ENCODE measurements around the gene C1orf94. TPM values are rescaled to one million over a fixed set of nuclear protein-coding genes. Genes with fewer than 3 reads are reported as not detected.

The C1orf94 gene, protein sequence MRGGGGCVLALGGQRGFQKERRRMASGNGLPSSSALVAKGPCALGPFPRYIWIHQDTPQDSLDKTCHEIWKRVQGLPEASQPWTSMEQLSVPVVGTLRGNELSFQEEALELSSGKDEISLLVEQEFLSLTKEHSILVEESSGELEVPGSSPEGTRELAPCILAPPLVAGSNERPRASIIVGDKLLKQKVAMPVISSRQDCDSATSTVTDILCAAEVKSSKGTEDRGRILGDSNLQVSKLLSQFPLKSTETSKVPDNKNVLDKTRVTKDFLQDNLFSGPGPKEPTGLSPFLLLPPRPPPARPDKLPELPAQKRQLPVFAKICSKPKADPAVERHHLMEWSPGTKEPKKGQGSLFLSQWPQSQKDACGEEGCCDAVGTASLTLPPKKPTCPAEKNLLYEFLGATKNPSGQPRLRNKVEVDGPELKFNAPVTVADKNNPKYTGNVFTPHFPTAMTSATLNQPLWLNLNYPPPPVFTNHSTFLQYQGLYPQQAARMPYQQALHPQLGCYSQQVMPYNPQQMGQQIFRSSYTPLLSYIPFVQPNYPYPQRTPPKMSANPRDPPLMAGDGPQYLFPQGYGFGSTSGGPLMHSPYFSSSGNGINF
- polyA plus RNA-seq (0.72 TPM in 1 of 2 replicates, not detected in the other), polyA minus RNA-seq (not detected in 2 replicates)

DNA sequence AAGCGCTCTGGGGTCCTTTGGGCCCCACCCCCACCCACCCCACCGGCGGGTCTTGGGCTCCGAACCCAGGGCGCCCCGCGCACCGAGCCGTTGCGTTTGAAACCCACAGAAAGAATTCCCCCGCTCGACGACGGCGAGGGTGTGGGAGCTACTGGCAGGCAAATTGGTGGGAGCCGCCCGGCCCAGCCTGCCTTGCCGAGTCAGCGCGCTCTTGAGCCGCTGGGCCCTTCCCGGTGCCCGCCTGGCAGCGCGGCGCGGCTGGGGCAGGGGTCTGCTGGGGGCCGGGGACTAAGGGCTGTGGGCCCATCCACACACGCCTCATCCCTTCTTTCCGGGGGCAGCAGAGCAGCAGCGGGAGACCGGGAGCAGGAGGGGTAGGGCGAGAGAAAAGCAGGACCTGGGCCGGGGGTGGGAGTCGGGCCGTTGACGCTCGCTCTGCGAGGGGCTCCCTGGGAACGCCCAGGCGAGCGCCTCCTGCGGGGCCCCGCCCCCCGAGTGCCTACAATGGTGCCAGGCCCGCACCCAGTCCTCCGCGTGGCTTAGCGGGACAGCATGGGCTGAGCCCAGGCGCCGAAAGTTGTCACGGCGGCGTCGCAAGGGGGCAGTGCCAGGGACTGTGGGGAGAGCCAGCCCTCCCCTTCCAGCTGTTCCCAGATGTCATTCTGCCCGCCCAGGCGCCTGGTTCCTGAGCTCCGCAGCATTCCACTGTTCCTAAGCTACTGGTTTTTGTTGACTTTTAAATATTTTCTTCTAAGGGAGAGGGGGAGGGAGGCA, at the start of gene C1orf94:
TSS of gene C1orf94 (plus strand) at position 78 of the 774 bp plus-strand sequence. CDS start 883 bp downstream, outside the sequence.
- no peak within 1 kb of the TSS for H2AFZ ChIP-seq (ENCODE audit: low read depth, low read length)
- H3F3A ChIP-seq (ENCODE audit: insufficient read depth, low read length, poor library complexity, severe bottlenecking), result no peaks in the 10 kb centered on the region

DNA sequence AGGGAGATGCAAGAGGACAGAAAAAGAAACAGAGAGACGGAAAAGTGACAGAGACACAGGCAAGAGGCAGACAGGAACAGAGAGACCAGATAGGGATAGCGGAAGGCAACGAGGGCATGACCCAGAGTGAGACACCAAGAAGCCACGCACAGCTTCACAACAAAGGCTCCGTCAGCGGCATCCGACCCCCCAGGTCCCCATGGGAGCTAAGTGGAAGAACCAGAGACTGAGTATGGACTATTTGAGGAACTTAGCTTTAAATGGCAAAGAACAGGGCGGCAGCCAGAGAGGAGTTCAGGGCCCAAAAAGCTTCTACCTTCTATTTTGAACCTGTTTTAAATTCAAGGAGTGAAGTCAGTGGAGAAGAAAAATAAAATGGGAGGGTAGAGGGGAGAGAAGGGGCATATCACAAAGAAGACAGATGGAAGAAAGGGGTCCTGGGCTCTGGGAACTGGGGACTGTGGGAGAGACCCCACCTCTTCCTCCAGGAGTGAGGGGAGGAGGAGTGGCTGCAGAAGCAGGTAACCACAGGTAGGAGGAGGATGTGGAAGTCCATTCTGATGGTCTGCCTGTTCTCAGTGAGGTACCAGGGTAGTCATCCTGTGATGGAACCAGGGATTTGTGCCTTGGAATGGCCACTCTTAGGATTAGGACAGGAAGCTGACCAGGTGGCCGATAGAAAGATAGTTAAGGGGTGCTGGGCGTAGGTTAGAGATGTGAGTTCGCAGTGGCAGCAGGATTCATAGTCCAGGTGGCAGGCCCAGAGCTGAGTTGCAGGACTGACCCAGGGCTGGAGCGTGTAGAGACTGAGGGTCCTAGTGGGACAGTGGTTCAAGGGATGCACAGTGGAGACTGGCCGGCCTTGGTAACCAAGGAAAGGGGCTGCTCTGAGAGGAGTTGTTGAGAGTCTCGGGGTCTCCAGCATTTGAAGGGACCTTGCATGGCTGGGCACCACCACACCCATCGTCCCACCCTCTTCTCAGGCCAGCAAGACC, 49.4 kb upstream of the C1orf94 start:
- Histone ChIP-seq H3K27me3 (ENCODE audit: insufficient read depth, low read depth, low read length) (no peaks in the 10 kb centered on the region), H3K9me3 (ENCODE audit: low read length) (no peaks in the 10 kb centered on the region), H3F3A (ENCODE audit: insufficient read depth, low read length, poor library complexity, severe bottlenecking) (no peaks in the 10 kb centered on the region), H3K27ac (ENCODE audit: low read length) (no peak overlapping the region), H3K4me3 (ENCODE audit: low read length) (no peak overlapping the region), H3K79me2 (replicated peaks; ENCODE audit: insufficient read depth, low read length) (no peaks in the 10 kb centered on the region), H4K20me1 (ENCODE audit: insufficient read depth) (no peaks in the 10 kb centered on the region), H3K36me3 (ENCODE audit: insufficient read depth, low read length) (no peaks in the 10 kb centered on the region), H2AFZ (ENCODE audit: low read depth, low read length) (no peak overlapping the region), H3K9me2 (ENCODE audit: insufficient read depth, low read length) (no peaks in the 10 kb centered on the region), H3K9ac (ENCODE audit: low read length) (no peak overlapping the region), H3K4me2 (ENCODE audit: low read length) (no peak overlapping the region)
- TF ChIP-seq POLR2AphosphoS5 (IDR thresholded peaks at IDR 0.05), result no peak
- no peak for TF ChIP-seq RAD21 (conservative IDR thresholded peaks at IDR 0.05)
- no peak for TF ChIP-seq EP300 (conservative IDR thresholded peaks at IDR 0.05; ENCODE audit: poor library complexity, severe bottlenecking)
- TF ChIP-seq SMC3 (conservative IDR thresholded peaks at IDR 0.05; ENCODE audit: poor library complexity), result no peak
- no peak for TF ChIP-seq MXI1 (conservative IDR thresholded peaks at IDR 0.05; ENCODE audit: poor library complexity, severe bottlenecking)
- TF ChIP-seq REST (IDR thresholded peaks at IDR 0.05; ENCODE audit: borderline replicate concordance), result no peak

More for the DNA sequence above, at the start of gene C1orf94:
- Histone ChIP-seq H3K27me3 (ENCODE audit: insufficient read depth, low read depth, low read length) (peaks cover 31% of the 10 kb centered on the region), H4K20me1 (ENCODE audit: insufficient read depth) (no peaks in the 10 kb centered on the region), H3K36me3 (ENCODE audit: insufficient read depth, low read length) (no peaks in the 10 kb centered on the region), H3K9ac (ENCODE audit: low read length) (no peak within 1 kb of the TSS), H3K9me2 (ENCODE audit: insufficient read depth, low read length) (no peaks in the 10 kb centered on the region), H3K9me3 (ENCODE audit: low read length) (no peaks in the 10 kb centered on the region), H3K27ac (ENCODE audit: low read length) (no peak within 1 kb of the TSS), H3K4me2 (ENCODE audit: low read length) (no peak within 1 kb of the TSS), H3K79me2 (replicated peaks; ENCODE audit: insufficient read depth, low read length) (no peaks in the 10 kb centered on the region), H3K4me3 (ENCODE audit: low read length) (peak within 1 kb of the TSS; percentile 20)
- no peak for TF ChIP-seq EZH2 (IDR thresholded peaks at IDR 0.05; ENCODE audit: borderline replicate concordance, insufficient read depth, low read length, poor library complexity, severe bottlenecking)
- no peak for TF ChIP-seq SMC3 (conservative IDR thresholded peaks at IDR 0.05; ENCODE audit: poor library complexity)
- TF ChIP-seq EP300 (conservative IDR thresholded peaks at IDR 0.05; ENCODE audit: poor library complexity, severe bottlenecking), result no peak
- no peak for TF ChIP-seq TAF1 (IDR thresholded peaks at IDR 0.05; ENCODE audit: low read depth)
- TF ChIP-seq POLR2AphosphoS5 (IDR thresholded peaks at IDR 0.05), result no peak
- no peak for TF ChIP-seq RAD21 (conservative IDR thresholded peaks at IDR 0.05)
- no peak for TF ChIP-seq CTCF (IDR thresholded peaks at IDR 0.05; ENCODE audit: poor library complexity, severe bottlenecking)

Measured in neural cell (in vitro differentiated cells).